ENCODE data around the gene MVB12A. TPM values are rescaled to one million over a fixed set of nuclear protein-coding genes. Genes with fewer than 3 reads are reported as not detected.

The MVB12A gene
- total and polyA plus RNA-seq, 9 of the 15 experiments (the other 6 are each of a cell fraction or from before 2014, with no cell fraction given): 1.2 to 46.2 (median 22.4) TPM

- TF ChIP-seq RBM14 (IDR thresholded peaks at IDR 0.05; ENCODE audit: borderline replicate concordance, insufficient read depth, low read depth, low read length) (no peak), CCAR2 (IDR thresholded peaks at IDR 0.05; ENCODE audit: low read depth, low read length) (no peak), RFX1 (IDR thresholded peaks at IDR 0.05) (peak; percentile 99), PREB (CRISPR knock-in tag; IDR thresholded peaks at IDR 0.05) (no peak), GABPB1 (CRISPR knock-in tag; IDR thresholded peaks at IDR 0.05) (0 out of 2 replicates have a peak, but pooled peaks have one; percentile 18), KLF1 (tag; IDR thresholded peaks at IDR 0.05) (peak; percentile 80), SMAD3 (CRISPR knock-in tag; conservative IDR thresholded peaks at IDR 0.05) (no peak), KDM2B (CRISPR knock-in tag; IDR thresholded peaks at IDR 0.05) (no peak), SMARCC2 (IDR thresholded peaks at IDR 0.05; ENCODE audit: low read depth) (no peak), CREM (IDR thresholded peaks at IDR 0.05; ENCODE audit: low read depth) (peak; percentile 51), BCLAF1 (IDR thresholded peaks at IDR 0.05; ENCODE audit: borderline replicate concordance in 1 of 2, control insufficient read depth in 1 of 2, low read depth in 2 of 2, low read length in 1 of 2) (no peak), E2F3 (CRISPR knock-in tag; IDR thresholded peaks at IDR 0.05) (no peak), ZZZ3 (IDR thresholded peaks at IDR 0.05) (no peak), EGR1 (conservative IDR thresholded peaks at IDR 0.05) (peak; percentile 27), CREB3L1 (IDR thresholded peaks at IDR 0.05; ENCODE audit: borderline replicate concordance, low read depth) (peak; percentile 74; the same call in 1 of the 2 replicates), BRF2 (IDR thresholded peaks at IDR 0.05; ENCODE audit: borderline replicate concordance, insufficient read depth, insufficient read length) (no peak), JUN (IDR thresholded peaks at IDR 0.05; ENCODE audit: borderline replicate concordance, low read depth, low read length) (peak; percentile 49; the same call in 1 of the 2 replicates), JUN (CRISPR knock-in tag; IDR thresholded peaks at IDR 0.05; ENCODE audit: borderline replicate concordance) (no peak), ZNF121 (CRISPR knock-in tag; conservative IDR thresholded peaks at IDR 0.05) (no peak), CBX5 (IDR thresholded peaks at IDR 0.05; ENCODE audit: borderline replicate concordance, low read depth) (no peak), ATF7 (IDR thresholded peaks at IDR 0.05) (peak; percentile 68), ZNF780A (CRISPR knock-in tag; IDR thresholded peaks at IDR 0.05) (no peak), SNAPC5 (CRISPR knock-in tag; IDR thresholded peaks at IDR 0.05) (no peak)
These were observed 49.7 kb downstream of the MVB12A start (continued) for GRCh38 chr19:17469481-17470067.
